Forelimb muscle (tissue), 1 donor: ENCODE measurements around the gene PTPRR. TPM values are rescaled to one million over a fixed set of nuclear protein-coding genes. Genes with fewer than 3 reads are reported as not detected.

Source experiments
- DNase-seq: peaks from one replicate; pipeline ENCODE4 v3.0.0-alpha.2; 2013; ENCODE audit warnings: low read depth
- polyA plus RNA-seq: library from polyadenylated mRNA; unstranded; fragments of 120-200 nt; gene quantifications from one replicate; pipeline ENCODE4 v1.2.1, GENCODE V29; 2013; ENCODE audit not compliant: insufficient read length

PTPRR gene
- polyA plus RNA-seq, 1 donor = 0.67 TPM

DNA sequence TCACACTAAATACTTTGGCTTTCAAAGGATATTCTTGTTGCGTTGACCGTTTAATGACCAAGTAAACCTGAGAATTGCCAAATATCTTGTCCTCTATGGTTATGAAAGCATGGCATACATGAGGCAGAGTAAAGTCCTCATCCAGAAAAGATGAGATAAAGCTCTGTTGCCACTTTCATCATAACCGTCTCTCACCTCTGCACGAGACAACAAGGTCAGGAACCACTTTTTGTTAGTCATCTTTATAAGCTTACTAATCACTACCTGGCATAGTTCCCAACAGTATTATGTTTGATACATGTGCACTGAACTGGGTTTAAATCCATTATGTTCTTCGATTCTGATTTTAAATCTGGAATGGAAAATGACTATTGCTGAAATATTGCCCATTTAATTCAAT, 314.6 kb downstream of the PTPRR start:
- no peak for DNase-seq

DNA sequence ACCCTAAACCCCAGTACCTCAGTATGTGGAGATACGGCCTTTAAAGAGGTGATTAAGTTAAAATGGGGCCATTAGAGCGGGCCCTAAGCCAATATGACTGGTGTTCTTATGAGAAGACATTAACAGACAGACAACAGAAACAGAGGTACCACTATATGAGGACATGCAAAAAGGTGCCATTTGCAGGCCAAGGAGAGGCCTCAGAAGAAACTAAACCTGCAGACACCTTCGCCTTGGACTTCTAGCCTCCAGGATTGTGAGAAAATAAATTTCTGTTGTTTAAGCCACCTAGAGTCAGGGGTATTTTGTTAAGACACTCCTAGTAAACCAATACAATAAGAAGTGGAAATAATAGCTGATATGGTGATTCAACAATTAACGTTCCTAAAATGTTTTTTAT, 315.9 kb downstream of the PTPRR start:
- DNase-seq = no peak

DNA sequence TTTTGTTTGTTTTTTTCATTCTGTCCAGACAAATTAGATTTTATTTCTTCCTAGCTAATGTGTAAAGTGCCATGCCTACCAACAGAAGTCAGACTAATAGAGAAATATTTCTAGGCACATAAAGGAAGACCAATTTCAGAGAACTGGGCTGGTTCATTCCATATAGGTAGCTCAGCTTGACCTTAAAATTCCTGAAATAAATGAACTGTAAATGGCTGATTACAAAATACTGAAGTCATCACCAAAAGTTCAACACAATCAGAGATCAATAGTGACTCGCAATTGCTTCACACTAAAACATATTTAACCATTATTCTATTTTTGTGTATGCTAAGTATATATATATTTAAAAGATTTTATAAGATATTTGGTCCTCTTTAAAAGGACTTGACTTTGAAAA, 317.5 kb downstream of the PTPRR start:
- no peak for DNase-seq

DNA sequence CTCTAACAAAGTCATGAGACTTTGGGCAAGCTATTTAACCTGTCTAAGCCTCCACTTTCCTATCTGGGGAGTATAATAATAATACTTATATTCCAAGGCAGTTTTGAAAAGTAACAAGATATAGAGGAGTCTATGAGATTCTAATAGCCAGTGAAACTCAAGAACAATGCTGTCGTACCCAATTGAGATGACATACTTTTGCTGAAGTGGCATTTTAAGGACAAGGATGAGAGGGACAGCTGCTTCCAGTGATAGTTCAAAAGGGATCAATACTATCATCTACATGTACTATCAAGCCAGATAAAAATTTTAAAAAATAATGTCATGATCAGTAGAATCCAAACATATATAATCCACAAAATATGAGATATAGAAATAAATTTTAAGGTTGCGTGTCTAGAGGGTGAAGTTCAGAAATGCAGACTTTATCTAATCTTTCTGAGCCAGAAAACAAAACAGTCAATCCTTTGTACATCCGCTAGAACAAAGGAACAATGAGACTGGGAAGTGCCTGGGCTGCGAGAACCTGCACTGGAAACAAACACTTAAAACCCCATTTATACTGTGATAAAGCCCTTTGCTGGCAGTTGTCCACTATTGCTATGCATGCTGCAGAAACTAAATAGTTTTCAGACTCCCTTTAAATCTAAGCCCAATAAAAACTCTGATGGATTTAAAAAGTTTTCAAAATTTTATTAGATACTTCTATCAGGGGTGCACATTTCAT, 321.9 kb downstream of the PTPRR start:
- DNase-seq = no peak

DNA sequence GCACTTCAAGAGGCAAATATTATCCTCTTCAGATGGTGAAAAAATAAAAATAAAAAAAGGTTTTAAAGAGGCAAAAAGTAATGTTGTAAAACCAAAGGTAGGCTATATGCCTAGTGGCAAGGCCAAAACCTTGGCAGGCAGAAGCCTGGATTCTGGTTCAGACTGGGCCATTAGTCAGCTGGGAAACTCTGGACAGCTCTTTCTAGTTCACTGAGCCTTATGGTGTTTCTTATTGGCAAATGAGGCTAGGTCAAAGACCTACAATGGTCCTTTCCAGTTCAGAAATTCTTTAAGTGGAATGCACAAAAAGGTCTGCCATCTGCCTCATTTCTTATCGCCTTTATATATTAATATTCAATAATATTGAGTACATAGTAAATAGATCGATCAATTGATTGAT, 327.9 kb downstream of the PTPRR start:
- DNase-seq = no peak

DNA sequence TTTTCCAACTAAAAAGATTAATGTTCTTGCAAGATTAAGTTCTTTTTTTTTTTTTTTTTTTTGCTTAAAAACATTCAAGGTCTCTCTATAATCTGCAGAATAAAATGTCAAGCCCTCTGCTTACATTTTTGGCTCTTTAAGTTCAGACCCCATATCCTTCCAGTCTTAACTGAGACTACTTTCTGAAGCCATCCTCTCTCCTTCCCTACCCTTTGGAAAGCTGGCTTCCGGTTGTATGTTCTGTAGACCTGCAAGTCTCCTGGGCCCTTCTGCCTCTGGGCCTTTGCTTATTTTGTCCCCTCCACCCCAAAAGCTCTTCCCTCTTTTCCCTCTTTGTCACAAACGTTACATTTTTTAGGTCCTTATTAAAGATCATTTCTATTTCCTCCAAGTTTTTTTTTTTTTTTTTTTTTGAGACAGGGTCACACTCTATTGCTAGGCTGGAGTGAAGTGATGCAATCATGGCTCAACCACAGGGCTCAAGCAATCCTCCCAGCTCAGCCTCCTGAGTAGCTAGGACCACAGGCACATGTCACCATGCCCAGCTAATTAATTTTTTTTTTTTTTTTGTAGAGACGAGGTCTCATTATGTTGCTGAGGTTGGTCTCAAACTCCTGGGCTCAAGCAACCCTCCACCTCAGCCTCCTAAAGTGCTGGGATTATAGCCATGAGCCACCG, 329.9 kb downstream of the PTPRR start:
- DNase-seq = no peak

DNA sequence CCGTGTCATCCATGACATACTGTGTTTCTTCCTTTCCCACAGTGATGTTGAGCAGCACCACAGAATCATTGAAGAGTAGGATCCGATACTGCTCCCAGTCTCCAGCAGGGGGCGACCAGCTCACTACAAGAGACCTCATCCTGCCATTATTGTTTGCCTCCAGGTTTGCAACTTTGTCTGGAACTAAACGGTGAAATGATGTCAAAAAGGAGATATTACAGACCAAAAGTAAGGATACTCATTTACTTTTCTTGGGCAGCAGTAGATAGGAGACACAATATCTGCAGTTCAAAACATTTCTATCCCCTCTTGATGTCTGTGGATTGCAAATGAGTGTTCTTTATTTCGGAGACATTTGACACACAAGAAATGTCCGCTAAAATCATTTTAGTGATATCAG, 330.5 kb downstream of the PTPRR start:
- DNase-seq = no peak

Other genes with a start within 250 kb of the PTPRR start
- 0.96 TPM for gene TSPAN8, start 237.3 kb upstream of the PTPRR start, polyA plus RNA-seq